CD4-positive, alpha-beta T cell treated with Interferon alpha-2 for 1 hour (primary cell): ENCODE results near the gene RGS16.

ENCODE experiments used
- DNase-seq, 2 donors: peaks; one replicate each; pipeline ENCODE4 v3.0.0-alpha.2; 2020 to 2022

Gene RGS16

GRCh38 chr1:182608236-182608635 lies 4.0 kb upstream of the RGS16 start:
- no peak for DNase-seq

DNA sequence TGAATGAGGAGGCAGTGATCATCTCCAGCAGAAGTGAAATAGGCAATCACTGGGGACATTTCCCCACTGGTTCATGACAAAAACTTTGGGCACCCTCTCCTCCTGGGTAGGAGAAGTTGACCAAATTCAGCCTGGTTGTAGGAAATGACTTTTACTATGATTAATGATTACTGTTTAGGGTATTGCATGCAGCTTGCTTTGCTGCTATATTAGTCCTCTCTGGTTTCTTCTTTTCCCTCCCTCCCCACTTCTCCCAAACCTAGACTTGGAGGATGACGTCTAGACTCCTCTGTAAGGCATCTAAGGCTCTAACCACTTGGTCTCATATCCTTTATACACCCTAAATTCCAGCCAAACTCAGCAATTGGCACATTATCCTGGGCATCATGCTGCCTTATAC lies 3.4 kb upstream of the RGS16 start:
- no peak for DNase-seq

DNA sequence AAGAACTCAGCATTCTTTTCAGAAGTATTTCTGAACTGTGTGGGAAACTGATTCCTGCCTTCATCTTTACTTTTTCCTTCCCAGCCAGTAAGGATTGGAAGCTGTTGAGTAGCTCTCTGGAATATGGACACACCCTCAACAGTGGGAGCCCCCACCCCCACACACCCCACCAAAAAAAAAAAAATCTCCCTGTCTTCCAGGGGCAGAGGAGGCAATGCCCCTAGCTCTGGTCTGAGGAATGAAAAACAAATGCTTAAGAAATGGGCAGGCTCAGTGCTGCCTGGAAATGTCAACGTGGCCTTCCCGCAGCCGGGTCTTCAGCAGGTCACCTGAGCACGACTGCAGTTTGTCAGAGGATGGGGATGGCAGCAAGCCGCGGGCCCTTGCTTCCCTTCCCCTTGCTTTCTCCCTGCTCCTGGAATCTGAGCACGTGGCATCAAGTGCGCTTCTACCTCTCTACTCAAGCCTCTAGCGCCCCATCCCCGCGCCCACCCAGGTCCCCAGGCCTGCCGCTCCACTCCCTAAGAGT lies 479 bp downstream of the RGS16 start:
- DNase-seq: no peak

DNA sequence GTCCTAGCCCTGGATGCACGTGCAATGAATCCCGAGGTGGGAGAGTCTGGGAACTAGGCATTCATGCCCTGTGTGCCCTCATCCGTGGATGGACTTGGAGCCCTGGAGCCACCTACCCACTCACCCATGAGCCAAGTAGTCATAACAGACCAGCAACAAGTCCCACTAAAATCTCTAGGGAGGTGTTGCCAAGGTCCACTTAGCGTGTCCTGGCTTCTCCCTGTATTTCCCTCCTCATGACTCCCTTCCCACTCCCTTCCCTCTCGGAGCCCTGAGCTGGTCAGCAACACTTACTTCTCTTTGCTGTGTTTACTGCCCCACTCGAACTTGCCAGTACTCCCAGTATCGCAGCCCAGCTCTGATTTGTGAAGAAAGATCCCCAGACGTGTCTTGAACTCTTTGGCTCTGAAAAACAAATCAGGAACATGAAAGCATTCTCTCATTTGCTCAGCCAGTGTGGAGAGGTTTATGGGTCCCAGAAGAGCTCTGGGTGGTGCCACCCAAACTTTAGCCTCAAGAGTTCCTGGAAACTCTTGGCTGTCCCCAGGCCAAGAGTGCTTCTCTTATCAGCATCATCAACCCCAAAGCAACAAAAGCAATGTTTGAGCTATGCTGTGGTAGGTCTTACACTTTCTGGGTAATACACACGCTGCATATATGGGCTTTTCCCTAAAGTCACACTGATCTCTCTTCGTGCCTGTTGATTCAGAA lies 1.1 kb downstream of the RGS16 start:
- DNase-seq: peak in 1 of 2 donors; percentile 68

- no peak for DNase-seq
Measured at GRCh38 chr1:182601913-182602312, 2.3 kb downstream of the RGS16 start.

GRCh38 chr1:182601416-182601786 lies 2.8 kb downstream of the RGS16 start:
- DNase-seq: peak; percentile 72 to 83

GRCh38 chr1:182600745-182601415 lies 3.3 kb downstream of the RGS16 start:
- DNase-seq: no peak

- DNase-seq: no peak
Measured at GRCh38 chr1:182600036-182600713, 4.0 kb downstream of the RGS16 start.

DNA sequence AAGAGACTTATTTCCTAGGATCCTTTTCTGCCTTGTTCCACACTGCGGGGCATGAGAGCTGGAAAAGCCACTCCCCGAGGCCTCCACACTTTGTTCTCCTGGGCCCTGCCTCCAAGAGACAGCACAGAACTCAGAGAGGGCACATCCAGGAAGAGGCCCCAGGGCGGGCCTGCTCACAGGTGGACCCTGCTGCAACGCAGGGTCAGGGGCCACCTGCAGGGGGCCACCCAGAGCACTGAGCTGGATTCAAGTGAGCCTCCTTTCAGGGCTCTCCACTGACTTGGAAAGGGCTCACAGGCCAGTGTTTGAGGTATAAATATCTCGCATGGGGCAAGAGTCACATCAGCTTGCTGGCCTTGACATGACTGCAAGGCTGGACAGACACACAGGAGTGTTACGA lies 4.8 kb downstream of the RGS16 start:
- DNase-seq: peak in 1 of 2 donors; percentile 28

DNA sequence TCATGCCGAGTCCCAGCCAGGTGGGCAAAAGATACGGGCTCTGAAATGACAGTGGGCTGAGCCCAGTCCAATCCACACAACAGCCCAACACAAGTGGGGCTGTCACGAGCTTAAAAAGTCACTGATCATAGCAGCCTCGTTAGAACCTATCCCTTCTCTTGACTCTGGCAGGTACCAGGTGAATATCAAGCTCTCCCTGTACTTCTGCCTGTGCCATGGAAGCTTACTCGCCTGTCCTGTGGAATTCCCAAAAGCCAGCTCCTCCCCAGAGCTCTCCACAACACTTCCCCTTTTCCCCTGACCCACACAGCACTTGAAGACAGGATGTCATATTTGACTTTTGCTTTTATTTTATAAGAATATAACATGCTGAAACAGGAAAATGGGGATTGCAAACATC lies 5.9 kb downstream of the RGS16 start:
- no peak for DNase-seq

GRCh38 chr1:182596934-182597333 lies 7.3 kb downstream of the RGS16 start:
- no peak for DNase-seq

DNA sequence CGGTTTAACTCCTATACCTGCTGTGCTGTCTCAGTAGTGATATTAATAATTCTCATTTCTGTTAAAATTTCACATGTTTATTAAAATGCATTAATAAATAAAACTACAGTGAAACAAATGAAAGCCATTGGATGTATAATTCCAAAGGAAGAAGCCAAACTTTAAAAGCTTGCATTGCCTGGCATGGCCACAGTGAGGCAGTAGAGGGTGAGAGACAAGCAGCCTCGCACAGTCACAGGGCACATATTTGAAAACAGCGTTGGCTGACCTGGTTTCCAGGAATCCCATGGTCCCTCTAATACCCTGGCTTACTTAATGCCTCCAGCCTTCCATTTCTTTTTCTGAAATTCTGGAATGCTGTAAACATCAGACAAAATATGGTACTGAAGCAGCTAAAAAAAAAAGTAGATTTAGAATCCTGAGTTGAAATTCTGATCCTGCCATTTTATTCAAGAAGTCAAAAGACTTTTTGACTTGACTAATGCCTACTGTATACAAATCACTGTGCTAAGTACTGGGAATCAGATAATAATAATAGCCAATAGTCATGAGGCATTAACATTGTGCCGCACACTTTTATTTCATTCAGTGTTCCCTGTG lies 8.4 kb downstream of the RGS16 start:
- DNase-seq: peak; percentile 64 to 72

DNA sequence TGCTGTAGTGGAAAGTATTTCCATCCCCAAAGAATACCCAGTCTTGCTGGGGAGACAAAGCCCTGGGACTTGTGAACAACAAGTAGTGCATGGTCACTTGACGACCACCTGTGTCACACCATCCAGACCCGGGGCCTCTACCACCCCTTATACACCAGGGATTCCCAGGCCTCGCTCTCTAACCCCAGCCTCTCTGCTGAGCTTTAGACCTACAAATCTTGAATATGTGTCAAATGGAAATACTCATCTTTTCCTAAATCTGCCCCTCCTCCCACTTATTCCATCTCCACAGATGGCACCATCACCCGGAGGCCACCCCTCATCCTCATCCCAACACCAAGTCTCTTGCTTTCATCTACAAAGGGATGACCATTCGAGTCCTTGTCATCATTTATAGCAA lies 14.3 kb downstream of the RGS16 start:
- no peak for DNase-seq

DNA sequence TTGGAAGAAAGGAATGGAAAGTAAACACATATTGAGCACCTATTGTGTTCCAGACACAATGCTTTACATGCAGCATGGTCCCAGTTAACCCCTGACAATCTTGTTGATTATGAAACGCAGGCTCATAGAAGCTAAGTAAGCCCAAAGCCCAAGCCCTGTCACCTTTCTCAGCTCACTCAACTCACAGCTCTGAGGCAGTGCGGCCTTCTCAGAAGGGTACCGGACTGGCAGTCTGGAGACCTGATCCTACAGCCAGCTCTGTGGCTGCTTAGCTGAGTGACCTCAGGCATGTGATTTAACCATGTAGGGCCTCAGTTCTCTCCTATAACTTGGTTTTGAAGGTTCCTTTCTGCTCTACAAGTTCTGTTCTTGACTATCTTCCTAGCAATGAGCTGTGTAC lies 14.7 kb downstream of the RGS16 start:
- no peak for DNase-seq

- peak; percentile 51 to 73 for DNase-seq
Measured at GRCh38 chr1:182588500-182589396, 15.4 kb downstream of the RGS16 start, which contains the start of gene RNASEL. TSS of gene RNASEL (minus strand) at chr1:182589256. CDS start at chr1:182586806, 2,450 bp downstream.

DNA sequence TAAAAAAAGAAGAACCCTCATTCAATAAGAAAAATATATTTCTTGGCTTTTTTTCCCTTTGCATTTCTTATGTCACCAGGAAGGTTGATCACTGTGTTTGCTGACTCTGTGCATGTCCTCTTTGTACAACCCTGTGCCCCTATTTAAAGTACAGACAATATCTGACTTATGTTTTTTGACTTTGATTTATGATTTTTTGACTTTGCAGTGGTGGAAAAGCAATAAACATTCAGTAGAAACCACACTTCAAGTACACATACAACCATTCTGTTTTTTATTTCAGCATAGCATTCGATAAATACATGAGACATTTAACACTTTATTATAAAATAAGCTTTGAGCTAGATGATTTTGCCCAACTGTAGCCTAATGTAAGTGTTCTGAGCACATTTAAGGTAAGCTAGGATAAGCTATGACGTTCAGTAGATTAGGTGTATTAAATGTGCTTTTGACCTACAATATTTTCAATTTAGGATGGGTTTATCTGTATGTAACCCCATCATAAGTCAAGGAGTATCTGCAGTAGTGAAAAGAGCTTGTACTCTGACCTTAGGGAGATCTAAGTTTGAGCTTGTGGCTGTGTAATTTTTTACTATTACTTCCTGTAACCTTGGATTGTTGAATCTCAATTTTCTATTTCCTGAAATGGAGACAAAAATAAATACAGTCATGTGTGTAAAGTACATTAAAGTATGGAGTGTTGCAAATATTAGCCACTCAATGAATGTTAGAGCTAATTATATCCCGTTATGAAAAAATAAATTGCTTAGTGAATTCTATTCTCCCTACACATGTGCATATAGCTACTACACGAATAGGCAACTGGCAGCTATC lies 16.3 kb downstream of the RGS16 start:
- no peak for DNase-seq

DNA sequence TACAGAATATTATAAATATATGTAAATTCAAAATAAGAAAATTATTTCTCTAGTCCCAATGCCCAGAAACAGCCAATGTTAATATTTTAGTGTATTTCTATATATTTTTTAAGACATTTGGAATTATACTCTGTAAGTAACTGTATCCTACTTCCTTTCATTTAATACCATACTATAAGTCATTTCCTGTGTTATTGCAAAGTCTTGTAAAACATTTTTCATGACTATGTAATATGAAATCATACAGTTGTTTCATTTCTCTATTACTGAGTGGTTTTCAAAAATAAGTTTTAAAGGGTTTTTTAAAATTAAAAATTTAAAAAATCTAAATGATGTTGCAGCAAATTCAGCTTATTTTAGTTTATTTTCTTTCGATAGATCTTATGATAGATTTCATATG lies 17.1 kb downstream of the RGS16 start:
- no peak for DNase-seq

DNA sequence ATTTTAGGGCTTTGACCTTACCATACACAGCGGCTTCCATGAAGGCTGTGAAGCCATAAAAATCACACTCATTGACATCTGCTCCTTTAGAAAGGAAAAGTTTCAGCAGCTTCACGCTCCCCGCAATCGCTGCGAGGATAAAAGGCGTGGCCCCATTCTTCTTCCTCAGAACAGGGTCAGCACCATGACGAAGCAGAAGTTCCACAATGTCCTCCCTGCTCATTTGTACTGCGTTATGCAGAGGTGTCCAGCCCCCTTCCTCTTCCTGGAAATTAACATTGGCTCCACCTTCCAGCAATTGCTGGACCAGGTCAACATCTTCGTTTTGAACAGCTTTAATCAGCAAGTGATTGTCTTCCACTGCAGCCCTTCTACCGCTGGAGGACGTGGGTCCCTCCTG lies 17.8 kb downstream of the RGS16 start:
- DNase-seq: no peak

DNA sequence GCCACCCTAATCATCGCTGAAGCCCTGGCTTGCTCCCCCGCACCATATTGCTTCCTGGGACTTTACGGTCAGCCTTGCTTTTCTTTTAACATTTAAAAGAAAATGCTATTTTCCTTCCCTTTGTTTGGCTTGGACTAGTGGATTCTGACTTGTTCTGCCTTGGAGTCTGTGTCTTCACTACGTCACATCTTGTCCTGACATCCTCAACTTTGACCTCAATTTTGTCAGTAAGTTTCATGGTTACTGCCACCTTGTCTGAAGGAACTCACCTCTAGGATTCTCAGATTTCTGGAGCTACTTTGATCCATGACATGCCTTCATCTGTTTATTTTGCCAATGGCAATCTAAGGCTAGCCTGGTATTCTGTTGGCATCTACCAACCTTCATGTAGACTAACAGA lies 19.4 kb downstream of the RGS16 start:
- no peak for DNase-seq

GRCh38 chr1:182580736-182581135 lies 23.5 kb downstream of the RGS16 start:
- no peak for DNase-seq

DNA sequence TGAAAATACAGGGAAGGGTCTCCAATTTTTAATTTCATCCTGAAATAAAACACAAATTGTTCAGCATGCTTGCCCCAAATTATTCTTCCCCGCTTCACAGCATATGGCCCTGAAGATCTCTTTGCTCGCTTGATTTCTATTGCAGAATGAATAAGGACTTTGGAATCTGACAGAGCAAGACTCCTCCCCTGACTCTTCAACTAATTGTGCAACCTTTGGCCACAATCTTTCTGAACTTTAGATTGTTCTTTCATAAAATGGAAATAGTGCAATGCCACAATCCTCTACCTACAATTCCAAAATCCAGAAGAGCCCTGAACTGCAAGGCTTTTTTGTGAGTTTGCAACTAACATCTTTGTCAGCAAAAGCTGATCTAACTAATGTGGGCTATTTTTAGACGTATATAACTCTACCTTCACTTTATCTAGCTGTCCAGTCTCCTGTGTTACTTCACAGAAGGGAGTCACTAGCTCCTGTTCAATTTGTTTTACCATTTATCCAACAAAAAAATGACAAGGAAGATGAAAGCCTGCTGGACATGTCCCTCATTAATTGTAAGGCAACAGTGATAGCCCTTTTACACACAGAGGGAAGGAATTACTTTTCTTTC lies 28.5 kb downstream of the RGS16 start:
- no peak for DNase-seq
